Astrocyte (in vitro differentiated cells and primary cell): ENCODE results near the gene ANGPTL5. TPM values are rescaled to one million over a fixed set of nuclear protein-coding genes. Genes with fewer than 3 reads are reported as not detected.
"Not testable (repeated sequence)": the region's sequence is repeated elsewhere in the genome, so short reads cannot be mapped to it uniquely, and the experiment has no call there.

Experiments used
- DNase-seq: peaks from one replicate; pipeline ENCODE4 v3.0.0-alpha.2; 2010; ENCODE audit warnings: low read depth
- FAIRE-seq: peaks from 2 replicates; lab custom pipeline; 2011; peaks lifted over from hg19 to GRCh38; lab: Jason Lieb, UNC
- H2AFZ ChIP-seq: 2 replicates; pipeline ENCODE4 v1.6.0; 2012; ENCODE audit warnings: low read depth, low read length, inconsistent platforms
- H3K27ac ChIP-seq: 2 replicates; pipeline ENCODE4 v1.5.1; 2011; ENCODE audit warnings: low read depth, low read length, inconsistent platforms
- H3K27me3 ChIP-seq: 2 replicates; pipeline ENCODE4 v1.6.0; 2011; ENCODE audit warnings: low read length, inconsistent platforms; ENCODE audit not compliant: insufficient read depth
- H3K36me3 ChIP-seq: 2 replicates; pipeline ENCODE4 v1.5.1; 2011; ENCODE audit warnings: low read length, inconsistent platforms; ENCODE audit not compliant: insufficient read depth
- H3K4me1 ChIP-seq: 2 replicates; pipeline ENCODE4 v1.5.1; 2011; ENCODE audit warnings: low read length, inconsistent platforms; ENCODE audit not compliant: insufficient read depth
- H3K4me2 ChIP-seq: 2 replicates; pipeline ENCODE4 v1.6.0; 2012; ENCODE audit warnings: low read length, inconsistent platforms
- H3K4me3 ChIP-seq: 2 replicates; pipeline ENCODE4 v1.5.1; 2011; ENCODE audit warnings: low read depth, mild to moderate bottlenecking, low read length, inconsistent platforms; ENCODE audit not compliant: insufficient read depth
- H3K79me2 ChIP-seq: 2 replicates; pipeline ENCODE4 v1.6.0; 2012; ENCODE audit warnings: mild to moderate bottlenecking, low read length, inconsistent platforms; ENCODE audit not compliant: insufficient read depth
- H3K9ac ChIP-seq: 2 replicates; pipeline ENCODE4 v1.6.0; 2012; ENCODE audit warnings: mild to moderate bottlenecking, low read length, inconsistent platforms
- H3K9me3 ChIP-seq: 2 replicates; pipeline ENCODE4 v1.5.1; 2012; ENCODE audit warnings: low read depth, mild to moderate bottlenecking, low read length, inconsistent platforms; ENCODE audit not compliant: insufficient read depth
- H4K20me1 ChIP-seq: 2 replicates; pipeline ENCODE4 v1.6.0; 2012; ENCODE audit warnings: low read length, inconsistent platforms; ENCODE audit not compliant: insufficient read depth
- H3K27ac Mint-ChIP-seq: one replicate; pipeline ENCODE4 v1.8.0; 2021; ENCODE audit warnings: mild to moderate bottlenecking, mixed read lengths; ENCODE audit not compliant: unreplicated experiment
- H3K27me3 Mint-ChIP-seq: one replicate; pipeline ENCODE4 v1.8.0; 2021; ENCODE audit warnings: low read depth, mixed read lengths; ENCODE audit not compliant: unreplicated experiment
- H3K36me3 Mint-ChIP-seq: one replicate; pipeline ENCODE4 v1.8.0; 2021; ENCODE audit warnings: low read depth, mixed read lengths; ENCODE audit not compliant: unreplicated experiment
- H3K4me1 Mint-ChIP-seq: one replicate; pipeline ENCODE4 v1.8.0; 2021; ENCODE audit warnings: low read depth, mixed read lengths; ENCODE audit not compliant: unreplicated experiment
- H3K4me3 Mint-ChIP-seq: one replicate; pipeline ENCODE4 v1.8.0; 2021; ENCODE audit warnings: mild to moderate bottlenecking, moderate library complexity, mixed read lengths; ENCODE audit not compliant: unreplicated experiment
- H3K9me3 Mint-ChIP-seq: one replicate; pipeline ENCODE4 v1.8.0; 2021; ENCODE audit warnings: mild to moderate bottlenecking, mixed read lengths; ENCODE audit not compliant: unreplicated experiment
- EZH2 ChIP-seq: IDR thresholded peaks from 2 replicates; pipeline ENCODE4 v1.6.1; 2012; ENCODE audit warnings: mild to moderate bottlenecking, low read length, inconsistent platforms; ENCODE audit not compliant: insufficient read depth
- total RNA-seq: library from RNA; stranded (reverse); gene quantifications from 2 replicates; pipeline ENCODE4 v1.2.1, GENCODE V29; 2021
- TF ChIP-seq, protein P1 (sequence below): IDR thresholded peaks from 2 replicates; pipeline ENCODE4 v1.5.1; 2011; ENCODE audit warnings: low read depth, mild to moderate bottlenecking, inconsistent platforms, low read length, moderate library complexity; ENCODE audit not compliant: insufficient read depth

Gene ANGPTL5
- total RNA-seq, 1 donor from 2014 or later = not detected

DNA sequence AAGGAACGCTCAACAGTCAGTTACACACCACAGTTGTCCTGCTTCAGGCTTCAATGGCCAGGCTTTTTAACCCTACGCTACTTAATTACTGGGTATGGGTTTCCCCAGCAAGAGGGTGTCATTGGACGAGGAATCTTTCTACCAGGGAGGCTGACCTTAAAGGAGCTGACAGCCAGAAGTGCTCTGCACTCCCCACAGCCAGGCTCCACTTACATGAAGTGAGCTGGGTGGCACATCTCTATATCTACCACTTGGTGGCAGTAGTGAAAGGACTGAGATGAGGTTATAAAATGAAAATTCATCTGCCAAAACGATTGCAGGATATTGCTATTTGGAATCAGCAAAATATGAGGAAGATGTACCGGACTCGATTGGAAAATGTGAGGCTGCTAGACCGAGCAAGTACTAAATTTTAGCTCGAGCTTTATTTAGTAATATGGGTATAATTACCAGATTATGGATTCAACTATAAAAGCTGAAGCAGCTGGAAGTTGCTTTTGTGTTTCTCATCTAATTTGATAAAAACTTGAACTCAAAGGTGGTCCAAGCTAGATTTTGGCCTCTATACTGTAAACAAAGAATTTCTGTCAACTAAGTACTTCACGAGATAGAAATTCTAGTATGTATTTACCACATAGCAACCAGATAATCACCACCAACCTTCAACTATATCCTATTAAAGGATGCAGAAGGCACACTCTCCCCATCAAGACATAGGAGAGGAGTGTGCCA is 55.5 kb downstream of the ANGPTL5 start:
- FAIRE-seq = peak; percentile 78
- Mint-ChIP-seq H3K9me3 (peaks cover 6% of the 10 kb centered on the region), H3K4me1 (peaks cover 22% of the 10 kb centered on the region)

DNA sequence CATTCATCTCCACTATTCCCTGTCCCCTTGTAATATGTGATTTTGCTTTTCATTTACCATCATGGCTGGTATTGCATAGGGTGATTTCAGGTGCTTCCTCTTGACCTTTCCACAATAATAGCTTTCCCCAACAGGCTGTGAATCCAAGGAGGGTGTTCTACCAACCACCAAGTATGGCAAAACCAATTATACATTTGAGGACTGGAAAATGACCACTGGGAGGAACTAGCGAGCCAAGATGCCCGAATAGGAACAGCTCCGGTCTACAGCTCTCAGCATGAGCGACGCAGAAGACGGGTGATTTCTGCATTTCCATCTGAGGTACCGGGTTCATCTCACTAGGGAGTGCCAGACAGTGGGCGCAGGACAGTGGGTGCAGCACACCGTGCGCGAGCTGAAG is 64.1 kb downstream of the ANGPTL5 start:
- H3K4me1 Mint-ChIP-seq, H3K9ac ChIP-seq, H3K27ac Mint-ChIP-seq: not testable (repeated sequence)

More for the DNA sequence above, 55.5 kb downstream of the ANGPTL5 start:
- H3K4me3 Mint-ChIP-seq = no peak overlapping the region
- H3K36me3 Mint-ChIP-seq = peaks cover 1% of the 10 kb centered on the region
- Histone ChIP-seq H3K36me3 (no peaks in the 10 kb centered on the region), H3K79me2 (no peaks in the 10 kb centered on the region), H3K4me3 (no peak overlapping the region), H4K20me1 (no peaks in the 10 kb centered on the region), H3K4me2 (no peak overlapping the region), H2AFZ (no peak overlapping the region), H3K9me3 (peaks cover 3% of the 10 kb centered on the region), H3K4me1 (peaks cover 25% of the 10 kb centered on the region), H3K9ac (no peak overlapping the region), H3K27ac (no peak overlapping the region), H3K27me3 (no peaks in the 10 kb centered on the region)
- no peak overlapping the region for H3K27ac Mint-ChIP-seq
- peak; percentile 39 for DNase-seq
- no peak for TF ChIP-seq EZH2
- TF ChIP-seq, protein P1, sequence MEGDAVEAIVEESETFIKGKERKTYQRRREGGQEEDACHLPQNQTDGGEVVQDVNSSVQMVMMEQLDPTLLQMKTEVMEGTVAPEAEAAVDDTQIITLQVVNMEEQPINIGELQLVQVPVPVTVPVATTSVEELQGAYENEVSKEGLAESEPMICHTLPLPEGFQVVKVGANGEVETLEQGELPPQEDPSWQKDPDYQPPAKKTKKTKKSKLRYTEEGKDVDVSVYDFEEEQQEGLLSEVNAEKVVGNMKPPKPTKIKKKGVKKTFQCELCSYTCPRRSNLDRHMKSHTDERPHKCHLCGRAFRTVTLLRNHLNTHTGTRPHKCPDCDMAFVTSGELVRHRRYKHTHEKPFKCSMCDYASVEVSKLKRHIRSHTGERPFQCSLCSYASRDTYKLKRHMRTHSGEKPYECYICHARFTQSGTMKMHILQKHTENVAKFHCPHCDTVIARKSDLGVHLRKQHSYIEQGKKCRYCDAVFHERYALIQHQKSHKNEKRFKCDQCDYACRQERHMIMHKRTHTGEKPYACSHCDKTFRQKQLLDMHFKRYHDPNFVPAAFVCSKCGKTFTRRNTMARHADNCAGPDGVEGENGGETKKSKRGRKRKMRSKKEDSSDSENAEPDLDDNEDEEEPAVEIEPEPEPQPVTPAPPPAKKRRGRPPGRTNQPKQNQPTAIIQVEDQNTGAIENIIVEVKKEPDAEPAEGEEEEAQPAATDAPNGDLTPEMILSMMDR = peak; percentile 85
- peaks cover 2% of the 10 kb centered on the region for H3K27me3 Mint-ChIP-seq

DNA sequence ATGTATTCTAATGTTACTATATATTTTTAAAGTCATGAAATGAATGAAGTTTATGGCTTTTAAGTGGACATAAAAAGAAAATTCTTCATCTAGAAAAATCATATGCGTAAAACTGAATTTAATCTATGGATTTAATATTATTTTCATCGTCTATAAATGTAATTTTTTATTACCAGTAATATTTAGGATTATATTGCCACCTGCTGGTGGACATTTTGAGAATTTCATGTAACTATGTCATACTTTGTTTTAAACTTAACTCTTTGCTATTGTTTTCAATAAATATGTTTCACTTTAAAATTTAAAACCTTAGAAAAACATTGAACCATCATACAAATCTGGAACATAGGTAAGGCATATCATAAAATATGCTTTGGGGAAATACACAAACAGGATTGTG is 68.1 kb downstream of the ANGPTL5 start:
- Mint-ChIP-seq H3K27me3 (no peaks in the 10 kb centered on the region), H3K4me1 (no peaks in the 10 kb centered on the region), H3K36me3 (no peaks in the 10 kb centered on the region), H3K9me3 (peaks cover 4% of the 10 kb centered on the region), H3K27ac (no peak overlapping the region), H3K4me3 (no peak overlapping the region)
- Histone ChIP-seq H3K9ac (no peak overlapping the region), H4K20me1 (no peaks in the 10 kb centered on the region), H3K27me3 (no peaks in the 10 kb centered on the region), H2AFZ (no peak overlapping the region), H3K4me3 (no peak overlapping the region), H3K79me2 (no peaks in the 10 kb centered on the region), H3K27ac (no peak overlapping the region), H3K9me3 (no peaks in the 10 kb centered on the region), H3K36me3 (no peaks in the 10 kb centered on the region), H3K4me2 (no peak overlapping the region), H3K4me1 (no peaks in the 10 kb centered on the region)
- TF ChIP-seq, protein P1 = peak; percentile 44
- no peak for TF ChIP-seq EZH2
- no peak for DNase-seq
- FAIRE-seq = no peak

More for the DNA sequence above, 64.1 kb downstream of the ANGPTL5 start:
- not testable (repeated sequence) for H3K4me2 ChIP-seq, H3K4me3 Mint-ChIP-seq, DNase-seq, H3K27me3 ChIP-seq, H3K27ac ChIP-seq, H3K9me3 ChIP-seq, H3K36me3 Mint-ChIP-seq, H3K27me3 Mint-ChIP-seq, H3K4me3 ChIP-seq, H3K79me2 ChIP-seq, H2AFZ ChIP-seq, H3K9me3 Mint-ChIP-seq, H3K4me1 ChIP-seq, H4K20me1 ChIP-seq, H3K36me3 ChIP-seq, FAIRE-seq
